ENCODE measurements around the gene ECT2.
"Not testable (repeated sequence)": the region's sequence is repeated elsewhere in the genome, so short reads cannot be mapped to it uniquely, and the experiment has no call there.

ECT2 gene

GRCh38 chr3:172813462-172813861 lies 62.9 kb downstream of the ECT2 start:
- no peak for DNase-seq (ENCODE audit: low read depth)

DNA sequence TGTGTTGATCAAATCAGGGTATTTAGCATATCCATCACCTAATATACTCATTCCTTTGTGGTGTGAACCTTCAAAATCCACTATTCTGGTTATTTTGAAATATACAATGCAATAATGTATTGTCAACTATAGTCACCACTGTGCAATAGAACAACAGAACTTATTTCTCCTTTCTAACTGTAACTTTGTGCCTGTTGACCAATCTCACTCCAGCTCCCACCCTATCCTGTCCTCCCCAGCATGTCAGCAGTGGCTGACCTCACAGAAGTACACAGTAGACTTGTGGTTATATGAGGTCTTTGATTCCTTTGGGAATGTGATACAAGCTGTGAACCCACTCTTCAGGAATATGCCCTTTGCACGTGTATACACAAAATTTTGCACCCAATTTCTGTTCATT lies 64.2 kb downstream of the ECT2 start:
- no peak for DNase-seq (ENCODE audit: low read depth)

GRCh38 chr3:172815857-172816256 lies 65.3 kb downstream of the ECT2 start:
- DNase-seq (ENCODE audit: low read depth) = no peak

DNA sequence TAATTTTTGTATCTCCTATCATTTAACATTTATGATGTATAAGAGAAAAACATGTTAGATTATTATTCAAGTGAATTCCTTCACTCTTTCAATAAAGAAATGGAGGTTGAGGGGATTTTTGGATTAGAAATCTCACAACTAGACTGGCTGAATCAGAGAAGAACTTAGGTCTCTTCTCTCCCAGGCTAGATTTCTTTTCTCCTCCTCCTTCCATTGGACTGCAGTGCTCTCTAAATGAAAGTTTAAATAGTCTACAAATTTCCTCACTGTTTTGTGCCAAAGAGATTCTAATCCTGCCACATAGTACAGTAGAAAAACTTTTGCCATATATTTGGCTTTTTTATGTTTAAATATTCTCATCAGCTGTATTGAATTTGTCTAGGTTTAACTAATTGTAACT lies 65.8 kb downstream of the ECT2 start:
- DNase-seq (ENCODE audit: low read depth) = no peak

DNA sequence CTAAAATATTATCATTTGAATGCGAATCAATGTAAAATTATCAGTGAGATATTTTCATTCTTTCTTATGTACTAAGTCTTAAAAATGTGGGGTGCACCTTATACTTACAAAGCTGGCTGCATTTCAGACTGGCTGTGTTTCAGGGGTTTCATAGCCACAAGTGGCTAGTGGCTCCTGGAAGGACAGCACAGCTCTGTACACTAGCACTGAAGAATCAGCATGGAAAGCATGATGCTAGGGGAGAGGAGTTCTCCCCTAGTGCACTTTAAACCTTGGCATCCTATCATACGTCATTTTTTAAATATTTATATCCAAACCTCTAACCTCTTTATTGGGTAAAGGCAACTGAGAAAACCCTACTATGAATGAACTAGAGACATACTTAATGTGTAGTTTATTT lies 66.4 kb downstream of the ECT2 start:
- no peak for DNase-seq (ENCODE audit: low read depth)

- DNase-seq (ENCODE audit: low read depth) = no peak
Observed at GRCh38 chr3:172820492-172820891, 70.0 kb downstream of the ECT2 start.

GRCh38 chr3:172824229-172824628 lies 73.7 kb downstream of the ECT2 start:
- DNase-seq (ENCODE audit: low read depth) = no peak

DNA sequence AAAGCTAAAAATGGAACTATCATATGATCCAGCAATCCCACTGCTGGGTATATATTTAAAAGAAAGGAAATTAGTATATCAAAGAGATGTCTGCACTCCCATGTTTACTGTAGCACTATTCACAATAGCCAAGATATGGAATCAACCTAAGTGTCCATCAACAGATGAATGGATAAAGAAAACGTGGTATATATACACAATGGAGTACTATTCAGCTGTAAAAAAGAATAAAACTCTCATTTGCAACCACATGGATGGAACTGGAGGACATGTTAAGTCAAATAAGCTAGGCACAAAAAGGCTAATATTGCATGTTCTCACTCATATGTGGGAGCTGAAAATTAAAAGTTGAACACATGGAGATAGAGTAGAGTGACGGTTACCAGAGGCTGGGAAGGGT lies 76.7 kb downstream of the ECT2 start:
- DNase-seq (ENCODE audit: low read depth) = not testable (repeated sequence)

GRCh38 chr3:172832983-172833382 lies 82.5 kb downstream of the ECT2 start:
- DNase-seq (ENCODE audit: low read depth) = no peak

DNA sequence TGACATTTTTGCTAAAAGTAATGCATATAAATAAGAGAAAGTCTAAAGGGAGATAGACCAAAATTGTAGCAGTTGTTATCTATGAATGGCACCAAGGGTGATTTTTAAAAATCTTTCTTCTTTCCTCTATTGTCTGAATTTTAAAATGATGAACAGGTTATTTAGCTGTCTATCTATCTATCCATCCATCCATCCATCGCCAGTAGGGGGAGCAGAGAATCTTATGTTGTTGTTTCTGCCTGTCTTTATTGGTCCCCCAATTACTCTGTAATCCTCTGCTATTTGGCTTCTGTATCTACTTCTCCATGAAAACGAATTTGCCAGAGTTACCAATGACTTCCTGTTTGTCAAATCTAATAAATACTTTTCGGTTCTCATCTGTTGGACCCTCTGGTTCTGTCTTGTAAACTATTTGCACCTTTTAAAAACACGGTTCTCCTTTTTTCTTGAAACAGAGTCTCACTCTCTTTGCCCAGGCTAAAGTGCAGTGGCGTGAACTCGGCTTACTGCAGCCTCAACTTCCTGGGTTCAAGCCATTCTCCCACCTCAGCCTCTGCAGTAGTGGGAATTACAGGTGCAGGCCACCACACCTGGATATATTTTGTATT lies 86.0 kb downstream of the ECT2 start:
- DNase-seq (ENCODE audit: low read depth) = no peak

- no peak for DNase-seq (ENCODE audit: low read depth)
Observed at GRCh38 chr3:172839679-172840078, 89.2 kb downstream of the ECT2 start.

- DNase-seq (ENCODE audit: low read depth) = no peak
Observed at GRCh38 chr3:172840463-172840862, 89.9 kb downstream of the ECT2 start.

- no peak for DNase-seq (ENCODE audit: low read depth)
Observed at GRCh38 chr3:172840913-172841312, 90.4 kb downstream of the ECT2 start.

DNA sequence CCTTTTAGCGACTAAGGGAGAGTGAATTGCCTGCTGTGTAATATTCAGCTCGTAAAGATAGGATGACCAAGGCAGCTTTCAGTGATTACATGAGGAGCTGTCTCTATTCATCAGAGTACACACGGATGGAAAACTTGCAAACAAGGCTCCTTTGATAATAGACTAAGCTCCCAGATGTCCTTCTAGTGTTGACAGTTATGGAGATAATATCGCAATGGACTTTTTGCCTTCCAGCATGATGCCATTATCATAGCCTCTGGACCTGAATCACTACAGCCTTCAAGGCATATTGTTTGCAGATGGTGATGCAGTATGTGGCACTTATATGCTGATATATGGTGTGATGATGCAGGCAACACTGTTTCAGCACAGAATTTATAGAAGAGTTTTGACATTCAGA lies 93.9 kb downstream of the ECT2 start:
- no peak for DNase-seq (ENCODE audit: low read depth)

GRCh38 chr3:172846103-172846561 lies 95.6 kb downstream of the ECT2 start:
- no peak for DNase-seq (ENCODE audit: low read depth)

GRCh38 chr3:172846706-172847105 lies 96.2 kb downstream of the ECT2 start:
- DNase-seq (ENCODE audit: low read depth) = no peak

DNA sequence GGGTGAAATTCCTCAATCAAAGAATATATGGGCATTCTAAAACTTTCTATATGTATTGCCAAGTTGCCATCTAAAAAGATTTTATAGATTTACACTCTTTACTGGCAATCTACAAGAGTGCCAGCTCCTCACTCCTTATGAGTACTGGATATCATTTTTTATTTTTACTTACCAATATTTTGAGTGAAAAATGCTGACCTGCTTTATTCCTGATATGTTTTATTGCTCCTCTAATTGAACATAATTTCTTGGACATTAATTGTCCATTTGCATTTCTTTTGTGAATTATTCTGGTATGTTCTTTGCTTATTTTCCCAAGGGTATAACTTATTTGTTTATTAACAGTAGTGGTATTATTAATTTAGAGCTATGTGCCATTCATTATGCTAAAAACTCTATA lies 96.8 kb downstream of the ECT2 start:
- DNase-seq (ENCODE audit: low read depth) = no peak

- no peak for DNase-seq (ENCODE audit: low read depth)
Observed at GRCh38 chr3:172848910-172849309, 98.4 kb downstream of the ECT2 start.

DNA sequence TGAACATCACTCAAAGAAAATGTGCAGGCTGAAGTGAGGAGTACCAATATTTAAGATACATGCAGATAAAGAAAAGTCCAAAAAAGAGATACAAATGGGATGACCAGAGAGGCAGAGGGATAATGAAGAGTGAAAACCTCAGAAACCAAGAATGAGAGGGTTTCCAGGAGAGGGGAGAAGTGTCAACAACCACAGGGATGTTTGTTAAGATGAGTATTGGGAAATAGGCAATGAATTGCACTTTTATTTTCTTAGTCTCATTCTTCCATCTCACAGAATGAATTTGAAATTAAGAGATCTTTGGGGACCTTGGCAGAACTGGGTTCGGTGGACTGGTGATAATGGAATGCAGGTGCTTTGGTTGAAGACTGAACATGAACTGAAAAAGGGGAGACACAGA lies 102.5 kb downstream of the ECT2 start:
- no peak for DNase-seq (ENCODE audit: low read depth)

- no peak for DNase-seq (ENCODE audit: low read depth)
Observed at GRCh38 chr3:172853921-172854666, 103.6 kb downstream of the ECT2 start.

DNA sequence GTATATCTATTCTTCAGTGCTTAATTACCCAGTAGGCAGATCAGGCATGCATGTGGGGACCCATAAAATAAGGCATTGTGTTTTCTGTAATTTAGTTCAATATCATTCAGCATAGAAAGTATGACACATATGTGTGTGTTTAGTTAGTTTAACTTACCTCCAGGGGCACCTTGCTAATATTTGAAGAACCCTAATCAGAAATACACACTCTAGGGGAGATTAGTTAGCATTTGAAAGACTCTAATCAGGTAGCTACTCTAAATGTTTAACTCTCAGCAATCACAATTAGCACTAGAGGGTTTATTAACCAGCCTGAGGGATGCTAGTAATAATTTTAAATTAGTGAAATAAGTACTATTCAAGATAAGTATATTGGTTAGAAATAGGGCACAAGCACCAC lies 104.5 kb downstream of the ECT2 start:
- DNase-seq (ENCODE audit: low read depth) = no peak

DNA sequence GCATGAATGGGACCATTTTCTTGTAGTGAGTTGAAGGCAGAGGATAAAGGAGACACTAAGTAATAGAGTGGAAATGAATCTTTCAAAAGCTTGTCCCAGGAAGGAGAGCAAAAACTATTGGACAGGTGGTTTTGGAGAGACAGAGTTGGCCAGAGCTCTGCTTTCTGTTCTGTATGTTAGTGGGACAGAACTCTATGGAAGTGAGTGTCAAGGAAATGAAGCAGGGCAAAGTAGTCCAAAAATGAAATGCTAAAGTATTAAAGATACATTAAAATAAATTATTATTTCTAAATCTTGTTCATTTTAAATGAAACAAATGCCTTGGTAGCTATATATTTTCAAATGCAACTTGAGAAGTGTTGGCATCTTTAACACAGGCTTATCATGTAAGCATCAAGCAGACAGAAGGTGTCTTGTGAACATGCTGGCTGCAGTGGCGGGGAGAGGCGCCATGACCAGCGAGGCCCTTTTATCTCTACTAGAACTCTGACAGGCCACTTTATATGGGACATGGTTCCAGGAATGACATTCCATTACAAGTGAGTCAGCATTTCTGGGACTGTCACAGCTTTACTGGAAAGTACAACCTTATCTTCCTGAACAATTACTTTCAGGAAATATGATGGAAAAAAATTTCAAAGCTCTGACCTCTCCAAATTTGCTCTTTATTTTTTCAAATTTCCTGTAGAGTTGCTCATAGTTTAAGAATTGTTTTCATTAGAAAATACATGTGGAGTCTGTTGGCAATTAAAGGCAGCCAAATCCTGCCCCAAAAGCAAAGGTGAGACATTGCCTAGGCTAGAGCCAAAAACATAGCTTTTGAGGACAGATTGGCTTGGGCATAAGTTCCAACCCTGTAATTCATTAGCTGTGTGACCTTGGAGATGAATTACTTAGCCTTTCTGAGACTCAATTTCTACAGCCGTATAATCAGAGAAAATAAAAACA lies 106.5 kb downstream of the ECT2 start:
- DNase-seq (ENCODE audit: low read depth) = no peak

GRCh38 chr3:172859041-172859440 lies 108.5 kb downstream of the ECT2 start:
- no peak for DNase-seq (ENCODE audit: low read depth)

Measured in T-helper 22 cell (primary cell).